HepG2 (cell line): ENCODE measurements around the gene YLPM1. TPM values are rescaled to one million over a fixed set of nuclear protein-coding genes. Genes with fewer than 3 reads are reported as not detected.

ENCODE experiments used
- ATAC-seq: fragments of 200-7000 bp; cut with Tn5 transposase; 3 replicates; pipeline ENCODE4 v1.9.1; 2020; ENCODE audit warnings: mild to moderate bottlenecking, moderate library complexity
- BruUV-seq: library from RNA; stranded (reverse); fragments of 400-500 nt; replicated peaks from 2 replicates; lab custom pipeline; 2021; lab: Mats Ljungman, UMichigan
- CTCF ChIA-PET: fragments of 300-600 bp; formaldehyde crosslinking; extraction: SDS; loops from one replicate; lab custom pipeline; 2021; ENCODE audit warnings: low total read pairs, inconsistent platforms, low intra/inter-chr PET ratio; lab: Yijun Ruan, JAX
- POLR2A ChIA-PET: fragments of 350-600 bp; sonication (Branson Sonifier 250); formaldehyde crosslinking; loops from one replicate; lab custom pipeline; 2020; ENCODE audit warnings: antibody characterized with exemption, inconsistent platforms; lab: Yijun Ruan, JAX
- DNase-seq: peaks from one replicate; pipeline ENCODE4 v3.0.0-alpha.2; 2015; ENCODE audit warnings: low spot score
- FAIRE-seq: peaks from 3 replicates; lab custom pipeline; 2011; peaks lifted over from hg19 to GRCh38; lab: Jason Lieb, UNC
- H2AFZ ChIP-seq: one replicate; pipeline ENCODE4 v1.6.1; 2011; ENCODE audit warnings: low read length, inconsistent platforms
- H3K27ac ChIP-seq: fragments of 300-600 bp; 3 replicates; pipeline ENCODE4 v1.8.0; 2011; ENCODE audit warnings: mixed run types, mild to moderate bottlenecking, mixed read lengths, low read length, inconsistent platforms; ENCODE audit not compliant: insufficient read depth; ENCODE audit errors: extremely low read length
- H3K27me3 ChIP-seq, 2 experiments: fragments of 200-600 bp in 1 of 2; 2 replicates in 1 of 2; 3 replicates in 1 of 2; pipeline versions ENCODE4 v1.6.0 to v1.8.0; 2011; ENCODE audit warnings: low read length in 2 of 2, mild to moderate bottlenecking in 2 of 2, moderate library complexity in 2 of 2, inconsistent platforms in 1 of 2; ENCODE audit not compliant: insufficient read depth in 2 of 2, control insufficient read depth in 1 of 2
- H3K36me3 ChIP-seq, 2 experiments: fragments of 200-600 bp in 1 of 2; replicated peaks in 1 of 2; 2 replicates in 1 of 2; 3 replicates in 1 of 2; pipeline versions ENCODE4 v1.5.1 to v1.8.0; 2011; ENCODE audit warnings: low read length in 2 of 2, inconsistent platforms in 1 of 2; ENCODE audit not compliant: insufficient read depth in 2 of 2, control insufficient read depth in 1 of 2
- H3K4me1 ChIP-seq: 2 replicates; pipeline ENCODE4 v1.5.1; 2012; ENCODE audit warnings: low read length, inconsistent platforms; ENCODE audit not compliant: insufficient read depth
- H3K4me2 ChIP-seq: 2 replicates; pipeline ENCODE4 v1.6.0; 2011; ENCODE audit warnings: low read depth, low read length, inconsistent platforms
- H3K4me3 ChIP-seq, 3 experiments: fragments of 200-600 bp in 1 of 3; sonication (generic), shearing (Covaris generic) in 1 of 3; replicated peaks in 1 of 3; 2 replicates each; pipeline ENCODE4 v1.5.1; 2011 to 2016; ENCODE audit warnings: low read length in 3 of 3, inconsistent platforms in 2 of 3, low read depth in 2 of 3, mild to moderate bottlenecking in 2 of 3, control low read depth in 1 of 3, mixed read lengths in 1 of 3; ENCODE audit not compliant: insufficient read depth in 1 of 3
- H3K79me2 ChIP-seq: one replicate; pipeline ENCODE4 v1.6.1; 2011; ENCODE audit warnings: low read length, inconsistent platforms; ENCODE audit not compliant: insufficient read depth
- H3K9ac ChIP-seq: 2 replicates; pipeline ENCODE4 v1.6.0; 2011; ENCODE audit warnings: mild to moderate bottlenecking, low read depth, low read length, inconsistent platforms; ENCODE audit not compliant: insufficient read depth
- H3K9me3 ChIP-seq: 2 replicates; pipeline ENCODE4 v1.5.1; 2012; ENCODE audit warnings: mild to moderate bottlenecking, low read length
- H4K20me1 ChIP-seq: 2 replicates; pipeline ENCODE4 v1.6.0; 2011; ENCODE audit warnings: inconsistent platforms, mild to moderate bottlenecking, low read length, moderate library complexity; ENCODE audit not compliant: insufficient read depth
- JUND ChIP-seq: sonication (generic); formaldehyde crosslinking; IDR thresholded peaks from 2 replicates; pipeline ENCODE4 v1.8.0; 2022; ENCODE audit warnings: mild to moderate bottlenecking, missing genetic modification reagents
- KLF13 ChIP-seq: sonication (generic); formaldehyde crosslinking; IDR thresholded peaks from 2 replicates; pipeline ENCODE4 v1.4.0; 2020; ENCODE audit warnings: mild to moderate bottlenecking, missing genetic modification reagents
- MIER2 ChIP-seq: IDR thresholded peaks from 2 replicates; pipeline ENCODE4 v1.6.1; 2016; ENCODE audit warnings: missing biosample characterization, missing genetic modification reagents
- NFATC3 ChIP-seq: sonication (generic); formaldehyde crosslinking; IDR thresholded peaks from 2 replicates; pipeline ENCODE4 v1.5.1; 2020; ENCODE audit warnings: mild to moderate bottlenecking, missing genetic modification reagents
- POLR2AphosphoS2 ChIP-seq: IDR thresholded peaks from 2 replicates; pipeline ENCODE4 v1.6.1; 2011; ENCODE audit warnings: low read depth, low read length, improper control_type of control experiment
- POLR2AphosphoS5 ChIP-seq: IDR thresholded peaks from 2 replicates; pipeline ENCODE4 v1.6.1; 2012; ENCODE audit warnings: low read depth, low read length
- RFX3 ChIP-seq: IDR thresholded peaks from 2 replicates; pipeline ENCODE4 v1.6.1; 2016; ENCODE audit warnings: missing biosample characterization, missing genetic modification reagents
- SOX6 ChIP-seq, 2 experiments: fragments of 450-650 bp in 1 of 2; sonication (generic) in 1 of 2; formaldehyde crosslinking in 1 of 2; IDR thresholded peaks; 2 replicates each; pipeline versions ENCODE4 v1.4.0 to v1.6.1; 2017 to 2020; ENCODE audit warnings: antibody characterized with exemption in 1 of 2, mild to moderate bottlenecking in 1 of 2, missing genetic modification reagents in 1 of 2
- TBP ChIP-seq: sonication (generic); formaldehyde crosslinking; IDR thresholded peaks from 2 replicates; pipeline ENCODE4 v1.5.0; 2020; ENCODE audit warnings: missing genetic modification reagents
- TSC22D2 ChIP-seq: sonication (generic); formaldehyde crosslinking; IDR thresholded peaks from 2 replicates; pipeline ENCODE4 v1.5.1; 2020; ENCODE audit warnings: missing genetic modification reagents, mild to moderate bottlenecking, borderline replicate concordance
- YEATS2 ChIP-seq: sonication (generic); formaldehyde crosslinking; IDR thresholded peaks from 2 replicates; pipeline ENCODE4 v1.4.0; 2020; ENCODE audit warnings: missing genetic modification reagents, borderline replicate concordance
- ZFP41 ChIP-seq: sonication (generic); formaldehyde crosslinking; IDR thresholded peaks from 2 replicates; pipeline ENCODE4 v1.4.0; 2020; ENCODE audit warnings: mild to moderate bottlenecking, missing genetic modification reagents, borderline replicate concordance
- ZMYM3 ChIP-seq: sonication (generic); formaldehyde crosslinking; IDR thresholded peaks from 2 replicates; pipeline ENCODE4 v1.5.1; 2020; ENCODE audit warnings: mild to moderate bottlenecking, missing genetic modification reagents
- ZNF121 ChIP-seq: sonication (generic); formaldehyde crosslinking; IDR thresholded peaks from 2 replicates; pipeline ENCODE4 v1.5.0; 2020; ENCODE audit warnings: mild to moderate bottlenecking, missing genetic modification reagents
- ZNF3 ChIP-seq: IDR thresholded peaks from 2 replicates; pipeline ENCODE4 v1.7.0; 2017; ENCODE audit warnings: inconsistent platforms
- ZNF30 ChIP-seq: sonication (generic); formaldehyde crosslinking; IDR thresholded peaks from 2 replicates; pipeline ENCODE4 v1.5.0; 2020; ENCODE audit warnings: mild to moderate bottlenecking, missing genetic modification reagents
- ZNF33A ChIP-seq: sonication (generic); formaldehyde crosslinking; IDR thresholded peaks from 2 replicates; pipeline ENCODE4 v1.5.1; 2020; ENCODE audit warnings: missing genetic modification reagents, mild to moderate bottlenecking, moderate library complexity, borderline replicate concordance
- ZNF75D ChIP-seq: sonication (generic); formaldehyde crosslinking; IDR thresholded peaks from 2 replicates; pipeline ENCODE4 v1.8.1; 2023; ENCODE audit warnings: missing genetic modification reagents, mild to moderate bottlenecking, borderline replicate concordance
- ZSCAN22 ChIP-seq: sonication (generic); formaldehyde crosslinking; IDR thresholded peaks from 2 replicates; pipeline ENCODE4 v1.4.0; 2020; ENCODE audit warnings: mild to moderate bottlenecking, missing genetic modification reagents
- WGBS: methylation state at CpG from one replicate; pipeline ENCODE4 v1.1.6; 2017; ENCODE audit warnings: low lambda C conversion rate; 5-methylcytosine and 5-hydroxymethylcytosine counted together
- in situ Hi-C: cut with HindIII; loops from 2 replicates; pipeline ENCODE4 v1.10.0; 2017; ENCODE audit warnings: low pct_unique_long_range_greater_than_20kb; ENCODE audit not compliant: extremely low pct_ligation_motif_present
- intact Hi-C: fragments of 100-400 bp; cut with micrococcal nuclease; formaldehyde crosslinking; loops from one replicate; pipeline ENCODE4 v1.10.0; 2022; ENCODE audit not compliant: unreplicated experiment
- polyA plus RNA-seq, 8 experiments: library from polyadenylated mRNA; depleted of rRNA in 3 of 8; stranded (reverse) in 7 of 8; unstranded in 1 of 8; fragments of >200 nt; fragmentation: Illumina TruSeq in 4 of 8; extraction: Trizol in 4 of 8; gene quantifications; 2 replicates each; pipeline versions ENCODE4 v1.2.1 to v1.2.3, GENCODE V29; 2011 to 2016; ENCODE audit warnings: low read depth in 4 of 8, missing spikeins in 1 of 8, mixed read lengths in 1 of 8; ENCODE audit not compliant: insufficient read depth in 1 of 8
- total RNA-seq, 5 experiments: library from RNA; depleted of rRNA; stranded (reverse); fragments of >200 nt; fragmentation: Illumina TruSeq; extraction: Trizol; gene quantifications; 2 replicates each; pipeline ENCODE4 v1.2.3, GENCODE V29; 2016; ENCODE audit warnings: low read depth in 1 of 5
- TF ChIP-seq, protein P1 (sequence below): IDR thresholded peaks from 2 replicates; pipeline ENCODE4 v1.6.1; 2016
- TF ChIP-seq, protein P2 (sequence below): sonication (generic); formaldehyde crosslinking; IDR thresholded peaks from 2 replicates; pipeline ENCODE4 v1.4.0; 2020; ENCODE audit warnings: missing genetic modification reagents

YLPM1 gene
- total and polyA plus RNA-seq, 2 of the 13 experiments (the other 11 are each of a cell fraction or from before 2014, with no cell fraction given) = 6.7 to 21.9 TPM

DNA sequence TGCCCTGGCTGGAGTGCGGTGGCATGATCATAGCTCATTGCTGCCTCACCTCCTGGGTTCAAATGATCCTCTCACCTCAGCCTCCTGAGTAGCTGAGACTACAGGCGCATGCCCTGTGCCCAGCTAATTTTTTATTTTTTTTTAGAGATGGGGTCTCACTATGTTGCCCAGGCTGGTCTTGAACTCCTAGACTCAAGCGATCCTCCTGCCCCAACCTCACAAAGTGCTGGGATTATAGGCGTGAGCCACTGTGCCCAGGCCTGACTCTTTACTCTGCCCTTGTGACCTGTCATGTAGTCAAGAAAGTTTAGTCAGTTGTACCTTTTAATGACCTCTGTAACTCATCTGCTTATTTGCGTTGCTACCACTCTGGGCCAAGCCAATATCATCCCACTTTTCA lies 57.2 kb downstream of the YLPM1 start:
- BruUV-seq = no TSS peak
- in situ Hi-C loops = no loop called here
- H3K4me1 ChIP-seq = peaks cover 27% of the 10 kb centered on the region
- H4K20me1 ChIP-seq = no peaks in the 10 kb centered on the region
- H3K79me2 ChIP-seq = no peaks in the 10 kb centered on the region
- FAIRE-seq = no peak
- ATAC-seq = no peak
- H3K27me3 ChIP-seq = no peaks in the 10 kb centered on the region
- no peaks in the 10 kb centered on the region for H3K9me3 ChIP-seq
- peaks cover 9 to 45% of the 10 kb centered on the region in 2 experiments for H3K36me3 ChIP-seq
- POLR2A ChIA-PET = no interaction called here
- DNase-seq = no peak
- TF ChIP-seq JUND (CRISPR knock-in tag) (no peak), SOX6 (IDR thresholded peaks at IDR 0.05) (no peak), SOX6 (CRISPR knock-in tag; IDR thresholded peaks at IDR 0.05) (no peak), MIER2 (CRISPR knock-in tag) (no peak), POLR2AphosphoS5 (no peak), ZNF33A (CRISPR knock-in tag) (peak; percentile 97; the same call in 1 of the 2 replicates), KLF13 (CRISPR knock-in tag) (no peak), POLR2AphosphoS2 (no peak), ZNF75D (CRISPR knock-in tag) (no peak), TBP (CRISPR knock-in tag) (no peak), ZMYM3 (CRISPR knock-in tag) (0 out of 2 replicates have a peak, but pooled peaks have one; percentile 36), YEATS2 (CRISPR knock-in tag) (no peak), RFX3 (CRISPR knock-in tag) (no peak), TSC22D2 (CRISPR knock-in tag) (no peak), NFATC3 (CRISPR knock-in tag) (no peak), ZSCAN22 (CRISPR knock-in tag) (no peak), ZNF121 (CRISPR knock-in tag) (peak; percentile 71), ZNF30 (CRISPR knock-in tag) (no peak), ZNF3 (CRISPR knock-in tag) (no peak), ZFP41 (CRISPR knock-in tag) (no peak)
- TF ChIP-seq, protein P1, sequence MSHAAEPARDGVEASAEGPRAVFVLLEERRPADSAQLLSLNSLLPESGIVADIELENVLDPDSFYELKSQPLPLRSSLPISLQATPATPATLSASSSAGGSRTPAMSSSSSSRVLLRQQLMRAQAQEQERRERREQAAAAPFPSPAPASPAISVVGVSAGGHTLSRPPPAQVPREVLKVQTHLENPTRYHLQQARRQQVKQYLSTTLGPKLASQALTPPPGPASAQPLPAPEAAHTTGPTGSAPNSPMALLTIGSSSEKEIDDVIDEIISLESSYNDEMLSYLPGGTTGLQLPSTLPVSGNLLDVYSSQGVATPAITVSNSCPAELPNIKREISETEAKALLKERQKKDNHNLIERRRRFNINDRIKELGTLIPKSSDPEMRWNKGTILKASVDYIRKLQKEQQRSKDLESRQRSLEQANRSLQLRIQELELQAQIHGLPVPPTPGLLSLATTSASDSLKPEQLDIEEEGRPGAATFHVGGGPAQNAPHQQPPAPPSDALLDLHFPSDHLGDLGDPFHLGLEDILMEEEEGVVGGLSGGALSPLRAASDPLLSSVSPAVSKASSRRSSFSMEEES (CRISPR knock-in tag) = no peak
- TF ChIP-seq, protein P2, sequence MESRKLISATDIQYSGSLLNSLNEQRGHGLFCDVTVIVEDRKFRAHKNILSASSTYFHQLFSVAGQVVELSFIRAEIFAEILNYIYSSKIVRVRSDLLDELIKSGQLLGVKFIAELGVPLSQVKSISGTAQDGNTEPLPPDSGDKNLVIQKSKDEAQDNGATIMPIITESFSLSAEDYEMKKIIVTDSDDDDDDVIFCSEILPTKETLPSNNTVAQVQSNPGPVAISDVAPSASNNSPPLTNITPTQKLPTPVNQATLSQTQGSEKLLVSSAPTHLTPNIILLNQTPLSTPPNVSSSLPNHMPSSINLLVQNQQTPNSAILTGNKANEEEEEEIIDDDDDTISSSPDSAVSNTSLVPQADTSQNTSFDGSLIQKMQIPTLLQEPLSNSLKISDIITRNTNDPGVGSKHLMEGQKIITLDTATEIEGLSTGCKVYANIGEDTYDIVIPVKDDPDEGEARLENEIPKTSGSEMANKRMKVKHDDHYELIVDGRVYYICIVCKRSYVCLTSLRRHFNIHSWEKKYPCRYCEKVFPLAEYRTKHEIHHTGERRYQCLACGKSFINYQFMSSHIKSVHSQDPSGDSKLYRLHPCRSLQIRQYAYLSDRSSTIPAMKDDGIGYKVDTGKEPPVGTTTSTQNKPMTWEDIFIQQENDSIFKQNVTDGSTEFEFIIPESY = no peak
- TF ChIP-seq, all 625 proteins: peak for 3
- intact Hi-C loops = no loop called here
- Histone ChIP-seq H3K9ac (no peak overlapping the region), H3K4me2 (no peak overlapping the region), H3K4me3 (no peak overlapping the region), H2AFZ (no peak overlapping the region), H3K27ac (peak overlapping the region; percentile 50)
- 90% methylated on average over 5 of the region's 5 CpGs for WGBS
- CTCF ChIA-PET = no interaction called here
